HCT116 (cell line): ENCODE results near the gene FGF3. TPM values are rescaled to one million over a fixed set of nuclear protein-coding genes. Genes with fewer than 3 reads are reported as not detected.

Experiments
- ATAC-seq: fragments of 200-7000 bp; cut with Tn5 transposase; 2 replicates; pipeline ENCODE4 v1.9.1; 2020; ENCODE audit warnings: mild to moderate bottlenecking, moderate library complexity
- BruUV-seq: library from RNA; stranded (reverse); fragments of 400-500 nt; replicated peaks from 2 replicates; lab custom pipeline; 2021; lab: Mats Ljungman, UMichigan
- CTCF ChIA-PET: fragments of 300-600 bp; sonication (Branson Sonifier 250); formaldehyde crosslinking; loops from one replicate; lab custom pipeline; 2021; ENCODE audit warnings: antibody characterized with exemption; lab: Charles Lee
- POLR2A ChIA-PET: fragments of 300-600, 350-600 bp; sonication (Branson Sonifier 250); formaldehyde crosslinking; loops from one replicate; lab custom pipeline; 2021; ENCODE audit warnings: antibody characterized with exemption; lab: Charles Lee
- RAD21 ChIA-PET, 2 experiments: fragments of 300-600 bp; sonication (Branson Sonifier 250); formaldehyde crosslinking; loops; one replicate each; lab custom pipeline; 2023; ENCODE audit warnings: low total read pairs in 2 of 2; ENCODE audit not compliant: uncharacterized antibody in 2 of 2, unreplicated experiment in 2 of 2, low non-redundant PET in 1 of 2; lab: Charles Lee
- DNase-seq: peaks from one replicate; pipeline ENCODE4 v3.0.0-alpha.2; 2010; ENCODE audit warnings: low read depth, low spot score
- H2AFZ ChIP-seq: fragments of 200-600 bp; shearing (Covaris generic), sonication (generic); 2 replicates; pipeline ENCODE4 v1.6.1; 2017; ENCODE audit warnings: low read depth, mixed run types, mixed read lengths, antibody characterized with exemption, low read length; ENCODE audit not compliant: poor library complexity, severe bottlenecking
- H3K27ac ChIP-seq: 2 replicates; pipeline ENCODE4 v1.5.1; 2012; ENCODE audit warnings: low read depth, low read length
- H3K27me3 ChIP-seq: fragments of 200-600 bp; sonication (generic); 2 replicates; pipeline ENCODE4 v1.6.1; 2016; ENCODE audit warnings: mixed run types, low read length, mixed read lengths; ENCODE audit not compliant: insufficient read depth
- H3K36me3 ChIP-seq, 2 experiments: fragments of 200-500 bp in 1 of 2; fragments of 200-600 bp in 1 of 2; sonication (Bioruptor generic) in 1 of 2; sonication (generic) in 1 of 2; 2 replicates each; pipeline versions ENCODE4 v1.5.1 to v1.6.1; 2014 to 2016; ENCODE audit warnings: low read length in 2 of 2, inconsistent platforms in 1 of 2, mixed read lengths in 1 of 2, mixed run types in 1 of 2; ENCODE audit not compliant: insufficient read depth in 2 of 2, control insufficient read depth in 1 of 2
- H3K4me1 ChIP-seq, 2 experiments: fragments of 200-600 bp in 1 of 2; sonication (generic) in 1 of 2; 2 replicates each; pipeline versions ENCODE4 v1.5.1 to v1.6.1; 2012 to 2017; ENCODE audit warnings: low read length in 2 of 2, inconsistent platforms in 1 of 2, mild to moderate bottlenecking in 1 of 2, mixed read lengths in 1 of 2, mixed run types in 1 of 2, moderate library complexity in 1 of 2; ENCODE audit not compliant: insufficient read depth in 2 of 2, control insufficient read depth in 1 of 2
- H3K4me2 ChIP-seq: fragments of 200-600 bp; sonication (generic); 2 replicates; pipeline ENCODE4 v1.6.1; 2017; ENCODE audit warnings: mixed run types, low read length, mixed read lengths
- H3K4me3 ChIP-seq, 2 experiments: fragments of 200-600 bp in 1 of 2; sonication (generic) in 1 of 2; replicated peaks in 1 of 2; 2 replicates each; pipeline ENCODE4 v1.5.1; 2011 to 2016; ENCODE audit warnings: low read length in 2 of 2, control low read depth in 1 of 2, low read depth in 1 of 2, mild to moderate bottlenecking in 1 of 2, mixed read lengths in 1 of 2, mixed run types in 1 of 2
- H3K79me2 ChIP-seq: fragments of 200-600 bp; sonication (generic); 2 replicates; pipeline ENCODE4 v1.6.1; 2017; ENCODE audit warnings: mild to moderate bottlenecking, mixed run types, low read length, moderate library complexity, mixed read lengths; ENCODE audit not compliant: insufficient read depth
- H3K9ac ChIP-seq: fragments of 200-600 bp; sonication (generic); 2 replicates; pipeline ENCODE4 v1.6.1; 2016; ENCODE audit warnings: low read length, mixed read lengths
- H3K9me2 ChIP-seq: fragments of 200-600 bp; sonication (generic), shearing (Covaris generic); 2 replicates; pipeline ENCODE4 v1.6.1; 2017; ENCODE audit warnings: mixed run types, mild to moderate bottlenecking, moderate library complexity; ENCODE audit not compliant: insufficient read depth
- H3K9me3 ChIP-seq, 2 experiments: fragments of 200-500 bp in 1 of 2; fragments of 200-600 bp in 1 of 2; sonication (Bioruptor generic) in 1 of 2; sonication (generic) in 1 of 2; 2 replicates each; pipeline ENCODE4 v1.6.1; 2014 to 2017; ENCODE audit warnings: low read length in 2 of 2, mixed read lengths in 2 of 2, inconsistent platforms in 1 of 2, low read depth in 1 of 2, mild to moderate bottlenecking in 1 of 2, mixed run types in 1 of 2, moderate library complexity in 1 of 2; ENCODE audit not compliant: control insufficient read depth in 1 of 2, insufficient read depth in 1 of 2
- H4K20me1 ChIP-seq: fragments of 200-600 bp; sonication (generic), shearing (Covaris generic); 2 replicates; pipeline ENCODE4 v1.6.1; 2017; ENCODE audit warnings: mixed run types, mild to moderate bottlenecking, moderate library complexity; ENCODE audit not compliant: insufficient read depth
- CBX3 ChIP-seq: IDR thresholded peaks from 2 replicates; pipeline ENCODE4 v1.6.1; 2012; ENCODE audit warnings: low read depth
- CEBPB ChIP-seq: IDR thresholded peaks from 2 replicates; pipeline ENCODE4 v1.6.1; 2012; ENCODE audit warnings: low read depth
- ELF1 ChIP-seq: IDR thresholded peaks from 2 replicates; pipeline ENCODE4 v1.6.1; 2012; ENCODE audit warnings: low read depth, borderline replicate concordance
- EZH2 ChIP-seq: fragments of 200-600 bp; sonication (generic); IDR thresholded peaks from 2 replicates; pipeline ENCODE4 v1.6.1; 2017; ENCODE audit warnings: antibody characterized with exemption, mixed run types
- FOSL1 ChIP-seq: IDR thresholded peaks from 2 replicates; pipeline ENCODE4 v1.6.1; 2012; ENCODE audit warnings: low read depth
- POLR2A ChIP-seq: IDR thresholded peaks from 2 replicates; pipeline ENCODE4 v1.7.0; 2011; ENCODE audit warnings: borderline replicate concordance; ENCODE audit not compliant: insufficient read depth, insufficient read length; ENCODE audit errors: extremely low read depth
- SIN3A ChIP-seq: IDR thresholded peaks from 2 replicates; pipeline ENCODE4 v1.6.1; 2012; ENCODE audit warnings: low read depth
- SP1 ChIP-seq: IDR thresholded peaks from 2 replicates; pipeline ENCODE4 v1.6.1; 2012; ENCODE audit warnings: low read depth
- TCF7L2 ChIP-seq: IDR thresholded peaks from 2 replicates; pipeline ENCODE4 v1.7.0; 2011; ENCODE audit warnings: borderline replicate concordance, inconsistent platforms; ENCODE audit not compliant: insufficient read depth, insufficient read length; ENCODE audit errors: extremely low read depth
- YY1 ChIP-seq: IDR thresholded peaks from 2 replicates; pipeline ENCODE4 v1.6.1; 2011; ENCODE audit warnings: low read length, low read depth, moderate library complexity, mild to moderate bottlenecking; ENCODE audit not compliant: insufficient replicate concordance; ENCODE audit errors: extremely low read depth
- intact Hi-C: fragments of 100-400 bp; cut with micrococcal nuclease; formaldehyde crosslinking; loops from 2 replicates; pipeline ENCODE4 v1.10.0; 2022
- total RNA-seq: library from RNA; stranded (reverse); gene quantifications from one replicate; pipeline ENCODE4 v1.2.1, GENCODE V29; 2021; ENCODE audit not compliant: unreplicated experiment
- TF ChIP-seq, protein P1 (sequence below): IDR thresholded peaks from 2 replicates; pipeline ENCODE4 v1.6.1; 2012
- TF ChIP-seq, protein P2 (sequence below): IDR thresholded peaks from 2 replicates; pipeline ENCODE4 v1.6.1; 2012
- TF ChIP-seq, protein P3 (sequence below): IDR thresholded peaks from 2 replicates; pipeline ENCODE4 v1.6.1; 2012; ENCODE audit warnings: low read depth
- TF ChIP-seq, protein P4 (sequence below), 3 experiments: fragments of 200-600 bp in 1 of 3; sonication (generic) in 1 of 3; IDR thresholded peaks in 2 of 3; conservative IDR thresholded peaks in 1 of 3; 2 replicates each; pipeline ENCODE4 v1.5.1; 2012 to 2017; ENCODE audit warnings: low read depth in 2 of 3, low read length in 2 of 3, antibody characterized with exemption in 1 of 3, borderline replicate concordance in 1 of 3, control low read depth in 1 of 3, mild to moderate bottlenecking in 1 of 3, mixed read lengths in 1 of 3, mixed run types in 1 of 3, moderate library complexity in 1 of 3; ENCODE audit not compliant: insufficient read depth in 1 of 3

Gene FGF3
- total RNA-seq, 1 experiment from 2014 or later: not detected

DNA sequence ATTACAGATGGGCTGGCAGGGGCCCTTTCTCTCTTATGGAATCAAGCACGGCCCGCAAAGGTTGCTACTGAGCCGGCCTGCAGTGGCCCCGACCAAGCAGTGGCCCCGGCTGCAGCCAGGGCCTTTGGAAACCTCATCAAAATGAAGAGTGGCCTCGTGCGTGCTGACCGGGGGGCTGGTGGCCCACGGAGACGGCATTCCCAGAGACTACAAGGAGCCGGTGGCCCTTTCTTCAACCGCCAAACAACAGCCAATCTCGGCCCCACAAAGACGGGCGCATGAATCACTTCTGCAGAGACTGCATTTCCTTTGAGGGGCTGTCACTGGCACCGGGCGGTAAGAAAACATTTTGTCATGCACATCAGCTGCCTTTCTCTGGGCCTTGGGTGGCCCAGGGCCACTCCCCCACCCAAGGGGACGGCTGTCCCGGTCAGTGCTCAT lies 43.1 kb upstream of the FGF3 start:
- ChIA-PET RAD21 (no interaction called here), CTCF (no interaction called here), POLR2A (no interaction called here)
- H3K27me3 ChIP-seq: no peaks in the 10 kb centered on the region
- H3K4me1 ChIP-seq: peaks cover 0 to 2% of the 10 kb centered on the region in 2 experiments; a peak in 2 of 4 replicates
- ATAC-seq (no peak), DNase-seq (no peak)
- H3K79me2 ChIP-seq: no peaks in the 10 kb centered on the region
- no peaks in the 10 kb centered on the region for H4K20me1 ChIP-seq
- no peaks in the 10 kb centered on the region for H3K9me2 ChIP-seq
- BruUV-seq: no TSS peak
- H3K4me2 ChIP-seq: no peak overlapping the region
- no peak overlapping the region for H3K27ac ChIP-seq
- H3K4me3 ChIP-seq: no peak overlapping the region
- H3K9ac ChIP-seq: no peak overlapping the region
- no peaks in the 10 kb centered on the region for H3K36me3 ChIP-seq
- no peak overlapping the region for H2AFZ ChIP-seq
- TF ChIP-seq ELF1 (no peak), TCF7L2 (no peak), EZH2 (no peak), CEBPB (no peak), CBX3 (no peak), YY1 (no peak), SP1 (no peak), FOSL1 (no peak), SIN3A (no peak), POLR2A (no peak)
- TF ChIP-seq, protein P1, sequence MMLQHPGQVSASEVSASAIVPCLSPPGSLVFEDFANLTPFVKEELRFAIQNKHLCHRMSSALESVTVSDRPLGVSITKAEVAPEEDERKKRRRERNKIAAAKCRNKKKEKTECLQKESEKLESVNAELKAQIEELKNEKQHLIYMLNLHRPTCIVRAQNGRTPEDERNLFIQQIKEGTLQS: no peak
- TF ChIP-seq, protein P2, sequence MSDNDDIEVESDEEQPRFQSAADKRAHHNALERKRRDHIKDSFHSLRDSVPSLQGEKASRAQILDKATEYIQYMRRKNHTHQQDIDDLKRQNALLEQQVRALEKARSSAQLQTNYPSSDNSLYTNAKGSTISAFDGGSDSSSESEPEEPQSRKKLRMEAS: no peak
- TF ChIP-seq, protein P3, sequence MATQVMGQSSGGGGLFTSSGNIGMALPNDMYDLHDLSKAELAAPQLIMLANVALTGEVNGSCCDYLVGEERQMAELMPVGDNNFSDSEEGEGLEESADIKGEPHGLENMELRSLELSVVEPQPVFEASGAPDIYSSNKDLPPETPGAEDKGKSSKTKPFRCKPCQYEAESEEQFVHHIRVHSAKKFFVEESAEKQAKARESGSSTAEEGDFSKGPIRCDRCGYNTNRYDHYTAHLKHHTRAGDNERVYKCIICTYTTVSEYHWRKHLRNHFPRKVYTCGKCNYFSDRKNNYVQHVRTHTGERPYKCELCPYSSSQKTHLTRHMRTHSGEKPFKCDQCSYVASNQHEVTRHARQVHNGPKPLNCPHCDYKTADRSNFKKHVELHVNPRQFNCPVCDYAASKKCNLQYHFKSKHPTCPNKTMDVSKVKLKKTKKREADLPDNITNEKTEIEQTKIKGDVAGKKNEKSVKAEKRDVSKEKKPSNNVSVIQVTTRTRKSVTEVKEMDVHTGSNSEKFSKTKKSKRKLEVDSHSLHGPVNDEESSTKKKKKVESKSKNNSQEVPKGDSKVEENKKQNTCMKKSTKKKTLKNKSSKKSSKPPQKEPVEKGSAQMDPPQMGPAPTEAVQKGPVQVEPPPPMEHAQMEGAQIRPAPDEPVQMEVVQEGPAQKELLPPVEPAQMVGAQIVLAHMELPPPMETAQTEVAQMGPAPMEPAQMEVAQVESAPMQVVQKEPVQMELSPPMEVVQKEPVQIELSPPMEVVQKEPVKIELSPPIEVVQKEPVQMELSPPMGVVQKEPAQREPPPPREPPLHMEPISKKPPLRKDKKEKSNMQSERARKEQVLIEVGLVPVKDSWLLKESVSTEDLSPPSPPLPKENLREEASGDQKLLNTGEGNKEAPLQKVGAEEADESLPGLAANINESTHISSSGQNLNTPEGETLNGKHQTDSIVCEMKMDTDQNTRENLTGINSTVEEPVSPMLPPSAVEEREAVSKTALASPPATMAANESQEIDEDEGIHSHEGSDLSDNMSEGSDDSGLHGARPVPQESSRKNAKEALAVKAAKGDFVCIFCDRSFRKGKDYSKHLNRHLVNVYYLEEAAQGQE: no peak
- TF ChIP-seq, protein P4, sequence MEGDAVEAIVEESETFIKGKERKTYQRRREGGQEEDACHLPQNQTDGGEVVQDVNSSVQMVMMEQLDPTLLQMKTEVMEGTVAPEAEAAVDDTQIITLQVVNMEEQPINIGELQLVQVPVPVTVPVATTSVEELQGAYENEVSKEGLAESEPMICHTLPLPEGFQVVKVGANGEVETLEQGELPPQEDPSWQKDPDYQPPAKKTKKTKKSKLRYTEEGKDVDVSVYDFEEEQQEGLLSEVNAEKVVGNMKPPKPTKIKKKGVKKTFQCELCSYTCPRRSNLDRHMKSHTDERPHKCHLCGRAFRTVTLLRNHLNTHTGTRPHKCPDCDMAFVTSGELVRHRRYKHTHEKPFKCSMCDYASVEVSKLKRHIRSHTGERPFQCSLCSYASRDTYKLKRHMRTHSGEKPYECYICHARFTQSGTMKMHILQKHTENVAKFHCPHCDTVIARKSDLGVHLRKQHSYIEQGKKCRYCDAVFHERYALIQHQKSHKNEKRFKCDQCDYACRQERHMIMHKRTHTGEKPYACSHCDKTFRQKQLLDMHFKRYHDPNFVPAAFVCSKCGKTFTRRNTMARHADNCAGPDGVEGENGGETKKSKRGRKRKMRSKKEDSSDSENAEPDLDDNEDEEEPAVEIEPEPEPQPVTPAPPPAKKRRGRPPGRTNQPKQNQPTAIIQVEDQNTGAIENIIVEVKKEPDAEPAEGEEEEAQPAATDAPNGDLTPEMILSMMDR (IDR thresholded peaks at IDR 0.05 in 2 of 3, conservative IDR thresholded peaks at IDR 0.05 in 1 of 3; ENCODE audit: borderline replicate concordance in 1 of 3, insufficient read depth in 1 of 3, low read depth in 2 of 3, low read length in 2 of 3): no peak
- intact Hi-C loops: no loop called here
- H3K9me3 ChIP-seq: no peaks in the 10 kb centered on the region
